Measurements from ENCODE around the gene PCDH15.

PCDH15 gene

DNA sequence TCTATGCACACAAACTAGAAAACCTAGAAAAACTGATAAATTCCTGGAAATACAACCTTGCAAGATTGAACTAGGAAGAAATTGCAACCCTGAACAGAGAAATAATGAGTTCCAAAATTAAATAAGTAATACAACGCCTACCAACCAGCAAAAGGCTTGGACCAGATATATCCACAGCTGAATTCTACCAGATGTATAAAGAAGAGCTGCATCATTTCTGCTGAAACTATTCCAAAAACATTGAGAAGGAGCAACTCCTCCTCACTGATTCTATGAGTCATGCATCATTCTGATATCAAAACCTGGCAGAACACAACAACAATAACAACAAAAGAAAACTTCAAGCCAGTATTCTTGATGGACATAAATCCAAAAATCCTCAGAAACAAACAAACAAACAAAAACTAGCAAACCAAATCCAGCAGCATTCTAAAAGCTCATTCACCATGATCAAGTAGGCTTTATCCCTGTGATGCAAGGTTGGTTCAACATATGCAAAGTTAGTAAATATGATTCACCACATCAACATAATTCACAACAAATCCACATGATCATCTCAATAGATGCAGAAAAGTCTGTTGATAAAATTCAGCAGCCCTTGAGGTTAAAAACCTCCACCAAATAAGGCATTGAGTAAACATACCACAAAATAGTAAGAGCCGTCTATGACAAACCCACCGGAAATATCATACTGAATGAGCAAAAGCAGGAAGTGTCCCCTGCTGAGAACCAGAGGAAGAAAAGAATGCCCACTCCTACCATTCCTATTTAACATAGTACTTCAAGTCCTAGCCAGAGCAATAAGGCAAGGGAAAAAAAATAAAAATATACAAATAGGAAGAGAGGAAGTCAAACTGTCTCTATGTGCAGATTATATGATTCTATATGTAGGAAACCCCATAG lies 98.2 kb downstream of the PCDH15 start:
- DNase-seq, result no peak

DNA sequence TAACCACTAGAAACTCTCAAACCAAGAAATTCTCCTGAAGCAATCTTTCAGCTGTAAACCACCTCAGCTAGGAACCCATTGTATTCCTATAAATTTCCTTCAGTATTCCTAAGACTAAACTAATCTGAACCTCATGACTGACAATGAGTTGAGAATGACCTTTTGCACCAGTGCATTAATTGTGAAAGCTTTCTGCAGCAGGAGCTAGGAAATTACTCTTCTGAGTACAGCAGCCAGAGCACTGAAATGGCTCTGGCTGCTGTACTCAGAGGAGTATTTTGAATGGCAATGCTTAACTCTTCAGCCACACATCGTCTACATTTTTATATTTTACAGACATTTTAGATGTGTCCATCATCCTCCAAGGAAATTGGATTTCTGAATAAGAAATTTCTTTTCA lies 109.7 kb downstream of the PCDH15 start:
- DNase-seq, result no peak

DNA sequence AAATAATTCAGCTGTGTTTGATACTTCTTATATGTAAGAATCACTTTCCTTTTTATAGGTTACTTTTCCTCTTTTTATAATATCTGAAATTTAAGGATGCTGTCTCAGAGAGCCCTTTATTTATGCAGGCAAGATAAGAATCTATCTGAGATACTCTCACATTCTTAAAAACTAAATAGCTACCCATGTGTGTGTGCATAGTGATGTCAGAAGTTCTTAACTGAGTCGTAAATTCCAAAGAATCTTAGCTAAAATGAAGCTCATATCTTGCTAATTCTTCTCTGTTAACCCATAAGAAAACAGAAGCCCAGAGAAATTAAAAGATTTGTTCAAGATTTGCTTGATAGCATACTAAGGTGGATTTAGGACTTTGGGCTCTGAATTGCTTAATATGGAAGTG lies 118.5 kb downstream of the PCDH15 start:
- DNase-seq, result no peak

DNA sequence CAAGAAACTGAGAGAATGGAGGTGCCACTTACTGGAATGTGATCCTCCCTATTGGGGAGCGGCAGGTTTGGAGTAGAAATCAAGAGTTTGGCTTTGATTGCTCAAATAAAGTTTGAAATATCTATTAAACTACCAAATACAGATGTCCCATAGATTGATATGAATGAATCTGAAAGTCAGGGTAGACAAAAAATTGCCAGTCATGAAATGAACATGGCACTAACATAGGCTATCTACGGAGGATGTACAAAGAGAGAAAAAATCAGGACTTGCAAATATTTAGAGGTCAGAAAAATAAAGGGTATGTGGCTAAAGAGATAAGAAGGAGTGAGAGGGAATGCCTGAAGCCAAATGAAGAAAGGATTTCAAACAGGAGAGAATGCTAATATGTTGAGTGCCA lies 119.9 kb downstream of the PCDH15 start:
- DNase-seq, result no peak

DNA sequence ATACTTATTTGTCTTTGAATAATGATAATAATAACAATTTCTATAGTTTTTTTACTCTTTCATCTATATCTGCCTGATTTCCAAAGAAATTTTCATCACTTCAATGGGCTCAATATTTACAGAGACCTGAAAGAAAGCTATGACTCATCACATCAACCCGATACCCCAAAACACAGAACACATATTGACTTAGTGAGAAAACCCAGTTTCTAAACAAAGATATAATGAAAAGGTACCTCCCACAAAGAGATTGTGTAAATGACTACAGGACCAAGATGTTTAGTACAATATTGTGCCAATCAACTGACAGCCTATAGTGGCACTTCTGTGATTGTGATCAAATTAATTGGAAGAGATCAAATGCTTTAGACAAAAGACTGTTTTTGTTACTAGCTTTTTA lies 133.9 kb downstream of the PCDH15 start:
- no peak for DNase-seq

DNA sequence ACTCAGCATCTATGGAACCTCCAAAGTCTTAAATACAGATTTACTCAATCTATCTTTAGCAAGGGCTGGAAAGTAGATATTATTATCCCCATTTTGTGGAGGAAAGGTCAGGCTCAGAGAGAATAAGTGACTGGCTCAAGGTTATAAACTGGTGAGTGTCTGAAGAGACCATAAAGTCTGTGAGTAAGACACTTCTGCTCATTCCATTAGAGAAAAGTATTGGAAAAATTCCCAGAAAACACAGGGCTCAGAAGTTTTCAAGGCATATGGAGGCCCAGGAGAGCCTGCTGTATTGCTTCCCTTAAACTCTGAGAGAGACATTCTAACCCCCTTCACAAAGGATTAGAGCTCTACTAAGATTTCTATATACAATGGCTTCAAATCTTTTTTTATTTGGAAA lies 134.8 kb downstream of the PCDH15 start:
- no peak for DNase-seq

DNA sequence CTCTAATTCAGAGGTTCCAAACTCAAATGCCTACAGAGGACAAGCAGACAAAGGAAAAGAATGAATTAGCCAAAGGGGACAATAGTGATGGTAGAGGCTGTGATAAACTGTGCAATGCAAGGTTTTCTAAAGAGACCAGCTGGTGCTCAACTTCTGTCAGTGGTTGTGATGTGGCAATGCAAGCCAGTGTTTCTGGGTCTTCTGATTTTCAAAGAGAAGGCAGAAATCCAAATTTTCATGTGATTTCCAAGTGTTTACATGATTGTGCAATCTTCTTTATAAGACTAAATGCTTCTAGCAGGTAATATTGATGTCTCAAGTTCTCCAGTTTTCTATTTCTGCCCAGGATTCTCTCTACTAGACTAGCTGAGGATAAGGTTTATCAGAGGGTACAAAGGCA lies 135.9 kb downstream of the PCDH15 start:
- DNase-seq, result no peak

DNA sequence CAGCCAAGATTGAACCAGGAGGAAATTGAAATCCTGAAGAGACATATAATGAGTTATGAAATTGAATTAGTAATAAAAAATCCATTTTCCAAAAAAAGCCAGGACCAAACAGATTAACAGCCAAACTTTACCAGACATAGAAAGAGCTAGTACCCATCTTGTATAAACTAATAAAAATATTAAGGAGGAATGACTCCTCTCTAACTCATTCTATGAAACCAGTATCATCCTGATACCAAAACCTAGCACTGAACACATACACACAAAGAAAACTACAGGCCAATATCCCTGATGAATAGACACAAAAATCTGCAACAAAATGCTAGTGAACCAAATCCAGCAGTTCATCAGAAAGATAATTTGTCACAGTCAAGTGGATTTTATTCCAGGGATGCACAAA lies 140.6 kb downstream of the PCDH15 start:
- no peak for DNase-seq

DNA sequence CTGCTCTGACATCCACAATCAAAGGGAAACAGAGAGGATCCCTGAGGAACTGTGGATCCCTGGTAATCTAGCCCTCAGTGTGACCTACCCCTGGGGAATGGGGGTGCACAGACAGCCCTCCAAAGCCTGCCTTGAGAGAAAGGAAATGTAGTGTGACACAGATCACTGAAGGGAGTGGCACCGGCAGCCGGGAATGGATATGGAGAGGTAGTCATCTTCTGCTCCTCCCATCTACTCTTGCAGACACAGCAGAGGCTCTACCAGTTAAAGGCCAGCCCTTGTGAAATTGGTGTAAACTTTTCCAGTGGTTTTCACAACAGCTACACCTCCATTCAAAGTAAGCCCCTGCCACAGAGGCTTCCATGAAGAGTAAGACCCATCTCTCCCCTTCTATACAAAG lies 144.4 kb downstream of the PCDH15 start:
- DNase-seq, result no peak

DNA sequence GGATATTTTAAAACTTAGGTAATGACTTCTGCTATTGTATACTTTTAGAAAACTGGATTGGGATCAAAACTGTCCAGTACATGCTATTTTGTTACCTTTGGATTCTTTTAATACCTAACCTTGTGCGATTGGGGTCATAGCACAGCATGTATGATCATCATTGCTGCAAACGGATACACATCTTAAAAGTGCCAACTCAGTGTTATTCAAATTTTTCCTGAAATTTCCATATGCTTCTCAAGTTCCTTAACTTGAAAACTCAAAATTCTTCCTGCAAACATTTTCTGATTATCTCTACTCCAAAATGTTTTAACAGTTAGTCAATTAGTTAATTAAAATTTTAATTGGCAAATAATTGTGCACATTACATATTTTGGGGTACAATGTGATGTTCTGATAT lies 147.5 kb downstream of the PCDH15 start:
- no peak for DNase-seq

DNA sequence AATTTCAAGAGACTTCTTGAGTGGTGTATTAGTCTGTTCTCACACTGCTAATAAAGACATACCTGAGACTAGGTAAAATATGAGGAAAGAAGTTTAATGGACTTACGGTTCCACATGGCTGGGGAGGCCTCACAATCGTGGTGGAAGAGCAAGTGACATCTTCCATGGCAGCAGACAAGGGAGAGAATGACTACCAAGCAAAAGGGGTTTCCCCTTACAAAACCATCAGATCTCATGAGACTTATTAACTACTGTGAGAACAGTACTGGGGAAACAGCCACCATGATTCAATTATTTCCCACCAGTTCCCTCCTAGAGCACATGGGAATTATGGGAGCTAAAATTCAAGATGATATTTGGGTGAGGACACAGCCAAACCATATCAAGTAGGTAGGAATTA lies 150.5 kb downstream of the PCDH15 start:
- no peak for DNase-seq

DNA sequence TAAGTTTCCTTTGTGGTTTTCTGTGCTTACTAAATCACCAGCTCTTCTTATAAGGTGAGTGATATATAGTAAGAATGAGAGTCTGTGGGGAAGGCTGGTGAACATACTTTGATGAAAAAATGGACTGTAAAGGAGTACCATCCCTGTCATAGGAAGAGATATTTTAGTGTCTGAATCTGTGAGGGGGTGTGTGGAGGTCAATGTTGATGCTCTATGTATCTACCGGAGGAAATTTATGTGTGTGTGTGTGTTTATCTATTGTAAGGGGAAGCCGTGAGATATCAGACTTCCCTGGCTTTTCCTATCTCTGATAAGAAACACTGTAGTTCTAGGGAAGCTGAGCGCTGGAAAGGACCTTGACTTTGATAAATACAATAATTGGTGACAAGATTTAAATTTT lies 179.0 kb downstream of the PCDH15 start:
- DNase-seq, result no peak

DNA sequence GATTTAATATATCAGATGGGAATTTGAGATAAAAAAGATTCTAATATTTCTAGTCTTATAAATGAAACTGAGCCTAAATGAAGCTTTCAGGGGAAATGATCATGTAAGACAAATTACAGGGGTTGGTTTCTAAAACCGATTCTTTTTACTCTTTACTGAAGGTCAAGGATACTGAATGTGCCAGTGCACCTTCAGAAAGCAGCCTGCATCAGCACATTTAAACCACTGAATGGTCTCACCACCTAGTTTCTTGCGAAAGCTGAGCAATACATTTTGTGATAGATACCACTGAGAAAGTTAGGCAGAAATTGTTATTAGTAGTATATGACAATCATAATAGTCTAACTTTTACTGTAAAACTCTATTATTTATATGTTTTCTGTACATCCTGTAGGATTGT lies 180.7 kb downstream of the PCDH15 start:
- no peak for DNase-seq

DNA sequence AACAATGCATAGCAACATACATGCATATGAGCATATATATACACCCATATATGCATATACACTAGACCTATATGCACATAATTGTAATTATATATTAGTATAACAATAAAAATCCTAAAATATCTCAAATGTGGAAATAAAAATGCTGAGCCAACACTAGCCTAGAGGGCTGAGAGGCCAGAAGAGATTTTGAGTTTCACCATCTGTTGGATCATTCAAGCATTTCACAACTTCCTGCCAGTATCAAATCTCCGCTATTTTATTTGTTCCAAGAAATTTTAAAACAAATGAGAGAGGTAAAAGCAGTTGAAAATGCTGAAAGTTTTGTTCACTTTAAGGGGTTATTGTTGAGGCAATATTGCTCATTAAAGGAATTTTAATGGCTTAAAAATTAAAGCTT lies 187.0 kb downstream of the PCDH15 start:
- DNase-seq, result no peak

DNA sequence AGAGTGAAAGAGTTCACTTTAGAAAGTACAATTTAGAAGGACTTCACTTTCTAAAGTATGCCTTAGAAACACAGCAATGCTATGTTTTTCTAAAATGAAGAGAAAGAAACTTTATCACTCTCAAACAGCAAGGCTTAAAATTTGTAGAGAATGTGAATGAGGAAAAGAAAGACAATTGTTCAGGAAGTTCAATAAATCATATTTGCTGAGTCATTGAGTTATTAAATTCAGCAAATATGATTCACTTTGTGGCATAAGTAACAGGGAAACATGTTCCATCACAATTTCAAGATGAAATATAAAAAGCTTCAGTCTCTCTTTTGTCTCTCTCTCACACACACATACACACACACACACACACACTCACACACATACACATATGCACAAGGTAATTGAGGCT lies 187.9 kb downstream of the PCDH15 start:
- no peak for DNase-seq

DNA sequence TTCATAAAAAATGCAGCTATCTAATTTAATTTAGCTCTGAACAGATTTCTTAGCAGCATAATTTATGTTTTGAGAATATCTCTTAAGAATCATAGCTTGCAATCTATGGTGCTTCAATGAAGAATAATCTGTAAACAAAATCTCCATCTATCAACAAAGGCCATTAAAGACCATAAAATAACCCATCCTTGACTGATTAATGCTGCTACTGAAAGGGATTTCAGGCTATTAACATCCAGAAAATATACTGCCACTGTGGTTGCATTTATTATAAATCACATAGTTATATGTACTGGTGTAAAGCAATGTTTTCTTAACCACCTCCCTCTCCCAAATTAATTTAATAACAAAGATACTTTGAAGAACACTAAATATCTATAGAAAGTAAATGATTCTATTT lies 191.6 kb downstream of the PCDH15 start:
- DNase-seq, result no peak

DNA sequence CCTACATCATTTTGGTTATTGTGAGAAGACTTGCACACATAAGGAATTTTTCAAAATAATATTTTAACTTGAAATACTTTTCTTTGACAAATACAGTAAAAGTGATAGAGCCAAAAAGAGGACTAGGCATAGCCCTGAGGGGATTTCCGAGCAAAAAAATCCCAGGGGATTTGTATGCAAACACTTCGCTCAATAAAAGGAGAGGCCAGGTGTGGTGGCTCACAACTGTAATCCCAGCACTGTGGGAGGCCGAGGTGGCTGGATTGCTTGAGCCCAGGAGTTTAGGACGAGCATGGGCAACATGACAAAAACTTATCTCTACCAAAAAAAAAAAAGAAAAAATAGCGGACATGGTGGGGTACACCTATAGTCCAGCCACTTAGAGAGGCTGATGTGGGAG lies 193.0 kb downstream of the PCDH15 start:
- DNase-seq, result no peak

DNA sequence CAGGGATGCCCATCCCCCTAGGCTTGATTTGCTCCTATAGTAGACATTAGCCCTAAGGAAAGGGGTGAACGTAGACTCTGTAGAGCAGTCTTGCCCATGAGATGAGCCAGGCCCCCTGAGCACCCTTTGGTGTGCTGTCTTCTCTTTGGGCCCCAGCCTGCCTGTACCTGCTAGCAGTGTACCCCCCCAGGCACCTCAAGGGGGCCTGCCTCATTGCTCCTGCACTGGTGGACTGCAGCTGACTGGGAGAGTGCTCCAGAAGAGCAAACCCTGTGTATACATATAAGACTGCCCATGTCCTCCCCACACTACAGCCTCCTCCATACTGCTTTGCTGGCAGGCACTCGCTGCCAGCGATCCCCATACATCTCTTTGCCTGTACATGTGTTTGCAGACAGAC lies 206.7 kb downstream of the PCDH15 start:
- no peak for DNase-seq

DNA sequence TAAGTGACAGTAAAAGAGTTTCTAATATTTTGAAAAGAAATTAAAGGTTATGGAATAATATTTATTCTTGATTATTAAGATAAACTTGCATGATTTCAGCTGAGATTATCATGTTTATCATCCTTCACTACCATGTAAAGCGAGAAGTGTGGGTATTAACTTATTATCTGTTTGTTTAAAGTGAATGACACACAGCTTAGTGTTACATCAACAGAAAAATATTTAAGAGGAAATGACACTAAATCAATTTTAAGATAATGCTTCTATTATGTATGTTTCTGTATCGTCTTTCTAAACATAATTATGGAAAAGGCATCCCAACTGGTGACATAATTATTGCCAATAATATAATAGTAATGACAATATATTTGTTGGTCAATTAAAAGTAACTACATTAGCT lies 213.1 kb downstream of the PCDH15 start:
- DNase-seq, result no peak

DNA sequence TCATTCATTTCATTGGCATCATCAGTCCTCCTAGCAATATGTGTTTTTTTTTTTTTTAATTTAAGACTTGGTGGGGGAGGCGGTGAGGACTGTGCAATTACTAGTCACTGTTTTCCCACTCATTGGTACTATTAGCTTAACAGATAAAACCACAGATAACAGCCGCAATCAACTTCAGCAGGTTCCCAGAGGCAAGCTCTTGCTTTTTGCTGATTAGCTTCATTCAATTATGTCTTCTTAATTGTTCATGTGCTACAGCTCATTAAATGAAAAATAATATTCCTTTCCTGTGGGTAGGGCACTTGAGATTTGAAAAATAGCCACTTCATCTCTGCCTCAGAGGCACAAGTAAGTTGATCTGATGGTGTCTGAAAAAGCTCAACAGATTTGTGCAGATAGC lies 215.5 kb downstream of the PCDH15 start:
- no peak for DNase-seq

DNA sequence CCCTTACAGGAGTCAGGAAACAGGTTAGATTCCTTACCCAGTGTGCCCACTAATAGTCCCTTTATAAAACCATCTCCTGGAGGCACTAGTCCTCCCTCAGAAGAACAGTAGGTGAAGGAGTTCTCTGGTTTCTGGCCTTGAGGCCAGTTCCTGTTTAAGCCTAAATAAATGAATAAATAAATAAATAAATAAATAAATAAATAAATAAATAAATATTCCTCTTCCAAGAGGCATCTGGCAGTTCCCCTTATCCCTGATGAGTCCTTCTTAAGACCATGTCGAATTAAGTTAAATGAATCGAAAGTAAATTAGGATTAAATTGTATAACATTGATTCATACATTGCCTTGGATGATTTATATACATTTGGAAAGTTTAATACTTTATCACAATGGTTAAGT lies 223.3 kb downstream of the PCDH15 start:
- no peak for DNase-seq

DNA sequence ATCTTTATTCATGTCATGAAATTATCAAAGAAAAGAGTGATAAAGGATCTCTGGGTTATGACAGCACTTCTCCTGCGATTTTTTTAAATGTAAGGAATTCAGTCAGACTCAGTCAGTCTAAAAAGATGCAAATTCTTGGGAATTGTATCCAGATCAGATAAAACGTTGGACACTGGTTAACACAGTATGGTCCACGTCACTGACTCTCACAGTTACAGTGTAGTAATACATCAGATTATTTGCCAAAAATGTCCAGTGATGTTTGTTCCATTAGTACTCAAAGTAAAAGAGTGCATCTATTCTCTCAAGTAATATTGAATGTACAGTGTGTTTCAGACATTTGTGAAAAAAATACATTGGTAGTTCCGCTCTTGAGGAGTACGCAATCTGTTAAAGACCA lies 224.5 kb downstream of the PCDH15 start:
- no peak for DNase-seq

DNA sequence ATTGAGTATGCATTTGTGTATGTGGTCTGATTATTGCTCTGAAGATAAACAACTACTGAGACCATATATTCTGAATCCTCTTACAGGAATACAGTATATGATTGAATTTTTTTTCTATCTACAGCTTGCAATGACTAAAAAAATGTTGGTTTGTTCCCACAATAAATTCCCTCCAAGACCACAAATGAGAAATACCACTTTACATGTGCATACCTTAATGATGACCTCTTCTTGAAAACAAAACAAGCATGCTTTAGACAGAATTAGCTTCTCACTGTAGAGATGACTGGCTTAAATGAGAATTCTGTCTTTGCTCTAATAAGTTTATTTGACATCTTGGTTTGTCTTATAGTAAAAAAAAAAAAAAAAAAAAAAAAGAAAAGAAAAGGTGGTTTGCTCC lies 241.5 kb downstream of the PCDH15 start:
- no peak for DNase-seq

DNA sequence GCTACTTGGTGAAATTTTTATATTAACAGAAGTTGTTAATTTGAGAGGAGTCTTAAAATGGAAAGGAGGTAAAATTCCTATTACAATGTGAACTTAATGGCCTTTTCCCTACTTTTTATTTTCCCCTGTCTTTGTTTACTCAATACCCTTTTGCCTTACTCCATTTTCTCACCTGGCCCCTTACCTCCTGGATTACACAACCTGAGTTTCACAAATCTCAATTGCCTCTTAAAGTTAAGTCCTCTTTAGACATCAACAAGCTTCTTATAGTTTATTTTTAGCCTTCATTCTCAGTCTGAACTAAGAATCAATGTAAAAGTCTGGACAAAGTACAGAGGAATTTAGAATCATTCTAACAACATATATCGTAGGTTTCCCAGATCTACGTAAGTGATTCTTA lies 247.0 kb downstream of the PCDH15 start:
- no peak for DNase-seq

DNA sequence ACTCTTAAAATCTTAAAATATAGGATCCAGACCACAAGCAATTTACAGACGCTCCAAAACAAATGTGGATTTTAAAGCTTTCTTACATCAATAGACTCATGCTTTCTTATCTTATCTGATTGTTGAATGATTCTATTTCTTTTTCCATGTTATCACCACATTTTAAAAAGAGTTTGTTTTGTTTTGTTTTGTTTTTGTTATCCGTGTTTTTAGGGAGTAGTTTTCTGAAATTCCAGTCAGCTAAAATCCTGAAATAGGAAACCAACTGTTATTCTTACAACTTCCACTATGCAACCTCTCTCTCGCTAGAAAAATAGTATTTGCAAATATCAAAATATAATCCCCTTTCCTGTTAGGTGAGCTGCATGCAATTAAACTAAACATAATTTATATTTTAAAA lies 251.0 kb downstream of the PCDH15 start:
- DNase-seq, result no peak

All from GF-D8 (cell line).